Vagina (tissue), 2 donors: Measurements from ENCODE around the gene ENOX1. TPM values are rescaled to one million over a fixed set of nuclear protein-coding genes. Genes with fewer than 3 reads are reported as not detected.

Experiments
- DNase-seq, 2 donors: peaks; one replicate each; pipeline ENCODE4 v3.0.0-alpha.2; 2017; ENCODE audit errors: extremely low spot score in 2 of 2
- H3K27ac ChIP-seq: fragments of 200-600 bp; sonication (generic); one replicate; pipeline ENCODE4 v1.5.1; 2019
- H3K27me3 ChIP-seq: fragments of 200-600 bp; sonication (generic); one replicate; pipeline ENCODE4 v1.5.1; 2019
- H3K36me3 ChIP-seq, 2 donors: fragments of 200-600 bp; sonication (generic); one replicate each; pipeline ENCODE4 v1.5.1; 2017 to 2019
- H3K4me1 ChIP-seq: fragments of 200-600 bp; sonication (generic); one replicate; pipeline ENCODE4 v1.5.1; 2019
- H3K4me3 ChIP-seq, 2 donors: fragments of 200-600 bp; sonication (generic); 1 replicate in 1 of 2; 2 replicates in 1 of 2; pipeline ENCODE4 v1.5.1; 2016 to 2019
- H3K9me3 ChIP-seq: fragments of 200-600 bp; sonication (generic); one replicate; pipeline ENCODE4 v1.5.1; 2019
- CTCF ChIP-seq, 3 experiments: fragments of 450-650 bp in 2 of 3; fragments of 200-600 bp in 1 of 3; sonication (generic) in 1 of 3; IDR thresholded peaks; one replicate each; pipeline ENCODE4 v1.5.1; 2017 to 2019; ENCODE audit warnings: antibody characterized with exemption in 3 of 3, mild to moderate bottlenecking in 2 of 3, moderate library complexity in 2 of 3
- POLR2A ChIP-seq, 2 donors: fragments of 450-650 bp; IDR thresholded peaks; one replicate each; pipeline ENCODE4 v1.6.1; 2017; ENCODE audit warnings: antibody characterized with exemption in 2 of 2, mild to moderate bottlenecking in 2 of 2, moderate library complexity in 2 of 2
- POLR2AphosphoS5 ChIP-seq, 2 donors: sonication (generic); formaldehyde crosslinking; IDR thresholded peaks; one replicate each; pipeline ENCODE4 v1.9.0; 2017; ENCODE audit warnings: antibody characterized with exemption in 2 of 2, mild to moderate bottlenecking in 2 of 2, low read depth in 1 of 2; ENCODE audit not compliant: insufficient read depth in 1 of 2
- intact Hi-C: fragments of 100-400 bp; cut with DNase I; formaldehyde crosslinking; loops from one replicate; pipeline ENCODE4 v1.15.1; 2023
- total RNA-seq: library from RNA; depleted of rRNA; stranded (reverse); fragments of >200 nt; gene quantifications from one replicate; pipeline ENCODE4 v1.2.3, GENCODE V29; 2016

ENOX1 gene
- total RNA-seq, 1 donor from 2014 or later, result 2.7 TPM

DNA sequence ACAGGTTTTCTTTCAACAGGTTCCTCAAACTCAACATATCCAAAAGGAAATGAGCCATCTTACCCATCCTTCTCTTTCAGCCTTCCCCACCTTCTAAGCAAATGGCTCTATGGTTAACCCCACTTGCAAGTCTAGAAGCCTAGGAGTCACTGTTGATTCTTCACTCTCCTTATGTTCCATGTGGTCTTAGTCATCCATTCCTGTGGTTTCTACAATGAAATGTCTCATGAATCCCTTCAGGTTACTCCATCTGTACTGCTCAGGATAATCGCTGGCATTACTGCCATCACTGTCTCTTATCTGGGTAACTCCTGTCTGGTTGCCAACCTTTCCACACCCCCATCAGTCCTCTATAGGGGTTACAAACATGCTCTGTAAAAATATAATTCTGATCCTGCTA is 381.3 kb downstream of the ENOX1 start:
- Histone ChIP-seq H3K27me3 (no peaks in the 10 kb centered on the region), H3K36me3 (no peaks in the 10 kb centered on the region), H3K4me1 (no peaks in the 10 kb centered on the region), H3K9me3 (no peaks in the 10 kb centered on the region), H3K4me3 (no peak overlapping the region), H3K27ac (no peak overlapping the region)
- DNase-seq, result no peak
- TF ChIP-seq POLR2A (IDR thresholded peaks at IDR 0.05) (no peak), CTCF (IDR thresholded peaks at IDR 0.05) (no peak), POLR2AphosphoS5 (IDR thresholded peaks at IDR 0.05; ENCODE audit: insufficient read depth in 1 of 2, low read depth in 1 of 2) (no peak)
- intact Hi-C loops, result no loop called here

DNA sequence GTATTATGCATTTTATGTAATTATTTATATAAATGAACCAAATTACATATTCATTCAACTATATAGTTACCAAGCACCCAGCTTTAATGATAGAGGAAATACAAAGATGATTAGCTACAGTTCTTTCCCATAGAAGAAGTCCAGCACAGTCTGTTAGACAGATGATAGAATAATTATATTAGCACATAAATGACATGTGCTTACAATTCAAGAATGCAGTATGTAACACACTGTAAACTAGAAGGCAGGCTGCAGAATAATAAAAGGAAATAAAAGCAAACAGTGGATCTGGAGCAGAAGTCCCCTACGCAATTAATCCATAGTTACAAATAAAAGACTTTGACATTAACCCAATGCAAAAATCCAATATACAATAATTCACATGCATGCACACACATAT is 384.4 kb downstream of the ENOX1 start:
- H3K27ac ChIP-seq, result no peak overlapping the region
- DNase-seq, result no peak
- no peaks in the 10 kb centered on the region for H3K36me3 ChIP-seq
- intact Hi-C loops, result no loop called here
- H3K9me3 ChIP-seq, result no peaks in the 10 kb centered on the region
- no peak for TF ChIP-seq POLR2AphosphoS5 (IDR thresholded peaks at IDR 0.05; ENCODE audit: insufficient read depth in 1 of 2, low read depth in 1 of 2)
- no peak for TF ChIP-seq CTCF (IDR thresholded peaks at IDR 0.05)
- no peak for TF ChIP-seq POLR2A (IDR thresholded peaks at IDR 0.05)
- no peak overlapping the region for H3K4me3 ChIP-seq
- no peaks in the 10 kb centered on the region for H3K4me1 ChIP-seq
- no peaks in the 10 kb centered on the region for H3K27me3 ChIP-seq

DNA sequence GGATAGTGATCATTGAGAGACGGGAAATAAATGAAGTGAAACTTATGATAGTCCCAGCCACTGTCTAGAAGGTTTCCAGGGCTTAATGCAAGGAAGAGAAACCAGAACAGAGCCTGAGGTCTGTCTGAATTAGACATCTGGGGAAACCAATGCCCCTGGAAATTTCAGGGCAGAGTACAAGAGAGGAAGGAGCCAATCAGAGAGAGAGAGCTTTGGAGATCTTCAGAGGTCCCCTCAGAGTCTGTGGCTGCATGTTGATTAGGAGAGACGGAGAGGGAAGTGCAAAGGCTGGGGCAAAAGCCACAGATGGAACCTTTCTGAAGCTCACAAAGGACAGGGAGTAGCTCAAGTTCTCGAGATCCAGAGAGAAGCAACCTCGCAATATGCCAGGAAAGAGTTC is 385.4 kb downstream of the ENOX1 start:
- Histone ChIP-seq H3K9me3 (no peaks in the 10 kb centered on the region), H3K36me3 (no peaks in the 10 kb centered on the region), H3K4me1 (no peaks in the 10 kb centered on the region), H3K27ac (no peak overlapping the region), H3K4me3 (no peak overlapping the region), H3K27me3 (no peaks in the 10 kb centered on the region)
- no peak for DNase-seq
- TF ChIP-seq POLR2AphosphoS5 (IDR thresholded peaks at IDR 0.05; ENCODE audit: insufficient read depth in 1 of 2, low read depth in 1 of 2) (no peak), POLR2A (IDR thresholded peaks at IDR 0.05) (no peak), CTCF (IDR thresholded peaks at IDR 0.05) (no peak)
- intact Hi-C loops, result no loop called here

- Histone ChIP-seq H3K27ac (no peak overlapping the region), H3K36me3 (no peaks in the 10 kb centered on the region), H3K4me3 (no peak overlapping the region), H3K4me1 (no peaks in the 10 kb centered on the region), H3K27me3 (no peaks in the 10 kb centered on the region), H3K9me3 (no peaks in the 10 kb centered on the region)
- no peak for DNase-seq
- intact Hi-C loops, result no loop called here
- TF ChIP-seq POLR2A (IDR thresholded peaks at IDR 0.05), result no peak
- no peak for TF ChIP-seq CTCF (IDR thresholded peaks at IDR 0.05)
- no peak for TF ChIP-seq POLR2AphosphoS5 (IDR thresholded peaks at IDR 0.05; ENCODE audit: insufficient read depth in 1 of 2, low read depth in 1 of 2)
Observed at GRCh38 chr13:43397111-43397510, 389.7 kb downstream of the ENOX1 start.

DNA sequence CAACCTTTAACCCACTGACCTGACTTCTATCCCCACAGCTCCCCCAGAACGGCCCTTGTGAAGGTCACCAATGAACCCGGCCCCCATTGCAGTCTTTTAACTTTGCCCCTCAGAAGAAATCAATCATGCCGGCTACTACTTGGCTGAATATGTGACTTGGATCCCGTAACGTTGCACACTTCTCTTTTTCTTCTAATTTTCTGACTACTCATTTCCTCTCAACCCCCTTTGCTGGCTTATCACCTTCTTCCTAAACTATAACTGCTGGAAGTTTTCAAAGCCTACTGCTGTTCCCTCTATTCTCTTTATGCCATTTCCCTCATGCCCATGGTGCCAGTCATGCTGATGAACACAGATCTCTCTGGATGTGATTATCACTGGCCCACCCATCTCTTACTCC is 395.7 kb downstream of the ENOX1 start:
- Histone ChIP-seq H3K9me3 (no peaks in the 10 kb centered on the region), H3K4me3 (no peak overlapping the region), H3K27ac (no peak overlapping the region), H3K36me3 (no peaks in the 10 kb centered on the region), H3K27me3 (no peaks in the 10 kb centered on the region), H3K4me1 (peaks cover 15% of the 10 kb centered on the region)
- intact Hi-C loops, result no loop called here
- DNase-seq, result no peak
- TF ChIP-seq POLR2A (IDR thresholded peaks at IDR 0.05) (no peak), CTCF (IDR thresholded peaks at IDR 0.05) (no peak), POLR2AphosphoS5 (IDR thresholded peaks at IDR 0.05; ENCODE audit: insufficient read depth in 1 of 2, low read depth in 1 of 2) (no peak)
